C4-2B (cell line): ENCODE measurements around the gene ST7L.

Experiments
- H3K27ac ChIP-seq: fragments of 450-650 bp; 2 replicates; pipeline ENCODE4 v1.5.1; 2017
- CTCF ChIP-seq: fragments of 450-650 bp; conservative IDR thresholded peaks from 2 replicates; pipeline ENCODE4 v1.5.1; 2017; ENCODE audit warnings: mild to moderate bottlenecking
- ZFX ChIP-seq: fragments of 450-650 bp; IDR thresholded peaks from 2 replicates; pipeline ENCODE4 v1.6.1; 2017

Gene ST7L

GRCh38 chr1:112637254-112638109 is 18.5 kb upstream of the ST7L start:
- peak overlapping the region; percentile 70 for H3K27ac ChIP-seq
- no peak for TF ChIP-seq ZFX
- no peak for TF ChIP-seq CTCF

GRCh38 chr1:112636597-112637253 is 17.8 kb upstream of the ST7L start:
- peak overlapping the region; percentile 55 for H3K27ac ChIP-seq
- TF ChIP-seq CTCF (no peak), ZFX (no peak)

GRCh38 chr1:112636056-112636455 is 17.1 kb upstream of the ST7L start:
- TF ChIP-seq ZFX = no peak
- TF ChIP-seq CTCF = no peak
- H3K27ac ChIP-seq = peak overlapping the region; percentile 35

GRCh38 chr1:112634367-112634766 is 15.4 kb upstream of the ST7L start:
- no peak overlapping the region for H3K27ac ChIP-seq
- TF ChIP-seq ZFX (no peak), CTCF (no peak)

GRCh38 chr1:112633628-112634027 is 14.7 kb upstream of the ST7L start:
- no peak overlapping the region for H3K27ac ChIP-seq
- TF ChIP-seq CTCF = no peak
- TF ChIP-seq ZFX = no peak

GRCh38 chr1:112629256-112629655 is 10.3 kb upstream of the ST7L start:
- TF ChIP-seq CTCF = no peak
- no peak for TF ChIP-seq ZFX
- H3K27ac ChIP-seq = no peak overlapping the region

- TF ChIP-seq CTCF (no peak), ZFX (no peak)
- H3K27ac ChIP-seq = no peak overlapping the region
These were observed 9.6 kb upstream of the ST7L start for GRCh38 chr1:112628516-112628915.
